Astrocyte of the hippocampus (primary cell): ENCODE measurements around the gene SLC9A9.
"Not testable (repeated sequence)": the region's sequence is repeated elsewhere in the genome, so short reads cannot be mapped to it uniquely, and the experiment has no call there.

Experiments
- DNase-seq: peaks from one replicate; pipeline ENCODE4 v3.0.0; 2011; ENCODE audit warnings: low read depth, low spot score

Gene SLC9A9

GRCh38 chr3:143471705-143472104 is 376.6 kb downstream of the SLC9A9 start:
- DNase-seq: no peak

GRCh38 chr3:143469159-143469558 is 379.1 kb downstream of the SLC9A9 start:
- no peak for DNase-seq

- no peak for DNase-seq
Measured at GRCh38 chr3:143465666-143466065, 382.6 kb downstream of the SLC9A9 start.

- peak; percentile 9 for DNase-seq
Measured at GRCh38 chr3:143464850-143465249, 383.4 kb downstream of the SLC9A9 start.

DNA sequence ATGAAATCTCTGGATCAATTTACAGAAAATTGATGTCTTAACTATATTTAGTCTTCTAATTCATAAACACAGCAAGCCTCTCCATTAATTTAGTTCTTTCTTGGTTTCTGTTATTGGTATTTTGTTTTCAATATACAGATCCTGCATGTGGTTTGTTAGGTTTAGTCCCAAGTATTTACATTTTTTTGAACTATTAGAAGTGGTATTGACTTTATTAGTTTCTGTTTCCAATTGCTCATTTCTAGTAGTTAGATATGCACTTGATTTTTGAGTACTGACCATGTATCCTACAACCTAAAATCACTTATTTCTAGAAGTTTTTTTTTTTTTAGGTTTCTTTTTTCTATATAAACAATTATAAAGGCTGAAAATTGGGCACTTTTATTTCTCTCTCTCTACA is 392.8 kb downstream of the SLC9A9 start:
- DNase-seq: no peak

DNA sequence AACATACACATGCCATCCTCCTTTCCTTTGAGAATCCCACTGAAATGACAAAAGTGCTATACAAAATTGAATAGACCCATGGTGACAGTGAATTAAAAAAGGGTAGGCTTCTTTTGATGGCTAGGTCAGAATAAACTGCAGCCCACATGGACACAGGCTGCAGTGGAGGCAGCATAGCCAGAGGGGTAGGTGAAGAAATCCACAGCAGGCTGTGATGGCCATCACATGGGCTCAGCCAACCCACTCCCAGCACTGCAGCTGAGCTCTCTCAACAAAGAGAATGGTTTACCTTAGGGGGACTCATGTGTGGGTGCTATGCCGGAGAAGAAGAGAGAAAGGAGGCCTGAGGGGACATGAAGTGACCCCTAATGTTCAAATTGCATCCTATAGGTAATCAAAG is 397.6 kb downstream of the SLC9A9 start:
- DNase-seq: no peak

DNA sequence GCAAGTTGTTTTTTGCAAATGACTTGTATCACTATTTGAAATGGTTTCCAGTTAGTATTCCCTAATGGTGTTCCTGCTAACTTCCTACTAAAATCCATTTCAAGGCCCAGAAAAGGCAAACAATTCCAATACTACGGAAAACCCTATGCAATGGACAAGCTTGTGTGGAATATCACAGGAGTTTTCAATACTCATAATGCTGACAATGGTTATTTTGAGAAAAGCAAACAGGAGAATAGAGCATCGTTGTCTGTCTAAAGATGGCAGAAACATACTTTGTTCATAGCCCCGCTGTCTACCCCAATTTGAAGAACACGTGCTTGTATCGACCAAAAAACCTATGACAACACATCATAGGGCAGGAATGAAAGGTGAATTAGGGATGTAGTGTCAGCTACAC is 400.8 kb downstream of the SLC9A9 start:
- DNase-seq: no peak

- peak; percentile 32 for DNase-seq
Measured at GRCh38 chr3:143445118-143445517, 403.1 kb downstream of the SLC9A9 start.

DNA sequence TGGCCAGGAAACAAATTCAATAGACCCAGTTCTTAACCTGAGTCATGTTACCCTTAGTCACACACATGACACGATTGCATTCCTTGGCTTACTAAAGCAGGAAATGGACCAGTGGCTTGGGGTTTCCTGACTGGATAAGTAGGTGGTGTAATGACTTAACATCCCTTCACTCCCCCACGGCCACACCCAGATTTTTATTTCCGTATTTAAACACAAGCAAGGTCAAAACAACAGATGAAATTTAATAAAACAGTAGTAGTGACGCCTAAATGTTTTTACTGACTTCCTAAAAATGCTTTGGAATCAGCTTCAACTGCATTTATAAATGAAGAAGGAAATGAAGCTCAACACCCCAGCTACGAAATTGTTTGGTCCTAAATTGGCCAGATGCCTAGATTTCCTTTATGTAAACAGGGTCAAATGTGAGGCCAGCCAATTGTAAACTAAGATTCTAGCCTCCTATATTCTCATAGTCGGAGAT is 404.4 kb downstream of the SLC9A9 start:
- DNase-seq: peak; percentile 92

DNA sequence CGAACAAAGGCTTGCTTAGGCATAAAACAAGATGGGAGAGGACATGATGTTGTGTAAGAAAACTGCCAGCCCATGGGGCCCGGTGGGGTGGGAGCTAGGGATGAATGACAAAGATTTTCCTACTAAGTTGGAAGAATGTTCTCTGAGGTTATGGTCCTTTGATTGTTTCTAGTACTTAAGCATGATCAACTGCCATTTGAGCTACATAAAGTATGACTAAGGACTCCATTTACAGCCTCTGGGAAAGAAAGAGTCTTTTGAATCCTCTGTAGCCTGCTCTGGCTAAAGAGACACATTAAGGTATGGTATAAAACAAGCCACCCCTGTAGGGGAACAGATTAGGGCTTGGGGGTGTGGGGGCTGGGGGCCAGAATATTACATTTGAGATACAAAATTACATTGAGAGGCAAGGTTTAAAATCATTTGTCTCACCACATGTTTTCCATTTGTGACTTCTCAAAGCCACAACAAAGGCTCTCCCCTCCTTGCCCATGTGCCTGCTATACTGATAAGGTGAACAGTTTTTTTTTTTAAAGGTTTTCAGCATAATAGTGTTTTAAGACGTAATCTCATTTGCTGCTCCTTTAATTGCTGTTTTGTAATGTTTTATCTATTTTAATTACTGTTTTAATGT is 405.3 kb downstream of the SLC9A9 start:
- peak; percentile 47 for DNase-seq

DNA sequence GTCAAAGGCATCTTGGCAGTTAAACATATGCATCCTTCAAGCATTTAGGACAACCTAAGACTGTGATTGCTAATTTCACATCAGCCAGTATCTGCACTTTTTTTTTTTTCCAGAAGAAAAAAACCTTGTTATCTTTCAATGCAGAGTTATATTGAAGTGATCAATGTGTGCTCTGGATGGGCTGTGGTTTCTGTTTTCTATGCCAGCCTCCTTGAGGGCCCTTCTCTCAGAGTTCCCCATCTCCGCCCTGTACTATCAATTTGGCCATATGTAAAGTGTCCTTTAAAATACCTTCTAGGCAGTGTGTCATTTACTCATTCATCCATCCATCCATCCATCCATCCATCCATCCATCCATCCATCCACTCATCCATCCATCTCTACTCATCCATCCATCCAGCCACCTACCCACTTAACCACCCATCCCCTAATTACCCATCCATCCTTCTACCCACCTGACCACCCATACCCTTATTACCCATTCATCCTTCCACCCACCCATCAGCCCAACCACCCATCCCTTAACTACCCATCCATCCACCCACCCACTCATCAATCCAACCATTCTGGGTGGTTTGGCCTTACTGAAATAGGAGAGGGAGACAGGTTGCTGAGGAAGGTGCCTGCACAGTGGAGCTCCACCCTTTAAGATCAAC is 406.6 kb downstream of the SLC9A9 start:
- no peak for DNase-seq

DNA sequence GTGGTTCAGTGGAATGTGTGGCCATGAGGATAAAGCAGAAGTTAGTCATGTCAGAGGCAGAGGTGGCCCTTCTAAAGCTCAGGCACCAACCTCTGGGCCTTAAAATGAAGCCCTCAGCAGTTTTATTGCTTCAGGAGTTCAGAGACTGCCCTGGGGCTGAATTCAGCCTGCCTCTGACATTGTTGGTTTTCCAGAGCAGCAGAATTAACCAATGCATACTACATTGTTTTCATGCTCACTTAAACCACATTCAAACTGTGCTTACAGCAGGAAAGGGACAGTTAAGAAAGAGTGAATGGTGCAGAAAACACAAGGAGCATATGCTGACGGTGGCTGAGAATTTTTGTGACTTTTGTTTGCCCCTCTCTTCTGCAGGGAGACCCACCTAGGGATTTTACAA is 408.5 kb downstream of the SLC9A9 start:
- DNase-seq: no peak

GRCh38 chr3:143437405-143437804 is 410.9 kb downstream of the SLC9A9 start:
- DNase-seq: no peak

DNA sequence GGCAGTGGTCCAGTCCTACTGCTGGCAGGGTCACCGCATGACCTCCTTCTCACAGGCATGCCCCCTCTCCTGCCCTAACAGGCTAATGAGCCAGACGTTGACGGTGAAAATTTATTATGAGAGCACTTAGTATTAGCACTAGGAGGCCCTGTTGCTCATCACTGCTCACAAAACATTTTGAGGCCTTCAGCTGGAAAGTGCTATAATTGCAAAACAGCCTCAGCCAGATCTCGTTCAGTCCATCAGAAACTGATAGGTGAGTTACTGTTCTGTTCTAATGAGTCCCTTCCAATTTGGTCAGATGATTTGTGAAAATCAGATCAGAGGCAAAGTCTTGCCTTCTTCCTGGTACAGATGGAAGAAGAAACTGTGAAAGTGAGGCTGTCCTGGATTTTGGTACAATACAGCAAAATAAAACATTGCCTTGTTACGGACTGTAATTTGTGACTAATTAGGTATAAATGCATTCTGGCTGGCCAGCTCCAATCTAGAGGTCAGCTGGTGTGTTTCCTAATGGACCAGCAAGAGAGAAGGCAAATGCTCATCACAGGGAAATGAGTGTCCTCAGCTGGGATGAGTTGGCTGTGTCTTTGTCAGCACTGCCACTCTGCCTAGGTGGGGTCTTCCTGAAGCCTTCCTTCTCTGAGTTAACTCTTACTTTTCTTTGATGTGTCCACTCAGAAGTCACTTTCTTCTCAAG is 411.9 kb downstream of the SLC9A9 start:
- DNase-seq: no peak

DNA sequence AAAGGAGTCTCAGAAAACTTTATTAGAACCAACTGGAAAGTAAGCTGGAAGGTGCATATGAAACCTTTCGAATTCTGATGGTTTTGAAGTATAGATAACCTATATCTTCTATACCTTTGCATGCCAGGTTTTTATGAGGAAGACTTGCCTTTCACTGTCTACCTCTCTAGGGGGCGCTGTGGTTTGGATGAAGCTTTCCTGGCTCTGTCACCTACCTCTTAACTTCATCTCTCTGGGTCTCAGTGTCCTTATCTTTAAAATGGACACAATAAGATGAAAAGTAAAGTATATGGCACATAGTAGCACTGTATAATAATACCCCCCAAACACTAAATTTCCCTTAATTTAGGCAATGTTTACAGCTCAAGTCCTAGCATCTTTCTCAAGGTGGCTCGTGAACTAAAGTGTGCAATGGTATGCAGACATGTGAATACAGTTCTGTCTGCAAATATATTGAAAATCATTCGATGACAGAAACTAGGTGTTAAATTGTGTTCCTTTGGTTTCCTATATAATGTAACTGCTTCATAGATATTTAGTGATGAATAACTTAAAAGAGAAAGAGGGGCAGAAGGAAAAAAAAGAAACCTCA is 414.4 kb downstream of the SLC9A9 start:
- no peak for DNase-seq

DNA sequence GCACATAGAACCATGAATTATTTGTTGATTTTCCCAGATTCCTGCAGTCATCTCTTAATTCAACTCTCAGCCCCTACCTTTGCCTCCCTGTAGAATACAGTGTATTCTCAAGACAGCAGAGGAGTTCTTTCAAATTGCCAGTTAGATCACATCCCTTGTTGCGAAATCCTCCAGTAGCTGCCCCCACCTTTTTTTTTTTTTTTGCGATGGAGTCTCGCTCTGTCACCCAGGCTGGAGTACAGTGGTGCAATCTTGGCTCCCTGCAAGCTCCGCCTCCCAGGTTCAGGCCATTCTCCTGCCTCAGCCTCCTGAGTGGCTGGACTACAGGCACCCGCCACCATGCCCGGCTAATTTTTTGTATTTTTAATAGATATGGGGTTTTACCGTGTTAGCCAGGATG is 417.0 kb downstream of the SLC9A9 start:
- DNase-seq: not testable (repeated sequence)

GRCh38 chr3:143430568-143430967 is 417.7 kb downstream of the SLC9A9 start:
- no peak for DNase-seq

DNA sequence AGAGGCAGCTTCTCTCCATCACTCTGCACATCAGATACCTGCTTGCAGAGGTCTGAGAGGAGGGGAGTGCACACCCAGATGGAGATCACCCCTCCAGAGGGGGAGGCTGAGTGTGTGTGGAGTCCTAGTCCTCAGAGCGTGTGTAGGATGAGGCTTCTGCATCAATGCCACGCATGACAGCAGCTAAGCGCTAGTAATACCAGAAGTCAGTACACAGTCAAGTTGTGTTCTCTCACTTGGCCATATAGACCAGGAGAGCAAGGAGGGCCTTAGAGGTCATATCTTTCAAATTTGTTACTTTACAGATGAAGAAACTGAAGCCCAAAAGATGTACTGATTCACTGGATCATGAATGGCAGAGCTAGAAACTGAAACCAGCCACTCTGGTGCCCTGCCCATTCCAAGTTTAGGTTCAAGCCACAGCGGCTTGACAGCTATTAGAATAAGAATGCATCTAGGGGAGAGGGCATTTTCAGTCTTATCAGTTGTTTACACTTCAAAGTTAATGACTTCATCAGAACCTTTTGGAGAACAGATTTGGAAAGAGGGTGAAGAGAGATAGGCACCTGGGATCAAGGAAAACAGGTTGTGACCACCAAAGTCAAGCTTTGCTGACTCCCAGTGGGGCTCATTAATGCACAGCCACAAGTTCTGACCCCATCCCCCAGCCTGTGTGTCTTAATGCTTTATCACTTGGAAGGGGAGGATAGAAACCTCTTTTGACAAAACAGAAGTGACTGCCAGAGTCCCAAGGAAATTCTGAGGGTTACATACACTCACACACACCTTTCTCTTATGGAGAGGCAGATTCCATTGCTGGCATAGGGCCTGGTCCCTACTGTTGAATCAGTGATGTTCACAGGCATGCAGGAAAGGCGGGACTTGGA is 418.4 kb downstream of the SLC9A9 start:
- DNase-seq: peak; percentile 42

DNA sequence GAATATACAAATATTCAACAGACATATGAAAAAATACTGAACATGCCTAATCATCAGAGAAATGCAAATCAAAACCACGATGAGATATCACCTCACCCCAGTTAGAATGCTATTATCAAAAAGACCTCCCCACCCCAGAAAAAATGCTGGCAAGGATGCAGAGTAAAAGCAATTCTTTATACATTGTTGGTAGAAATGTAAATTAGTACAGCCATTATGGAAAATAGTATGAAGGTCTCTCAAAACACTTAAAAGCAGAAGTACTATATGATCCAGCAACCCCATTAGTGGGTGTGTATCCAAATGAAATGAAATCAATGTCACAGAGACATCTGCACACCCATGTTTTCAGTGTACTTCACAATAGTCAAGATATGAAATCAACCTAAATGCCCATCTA is 420.0 kb downstream of the SLC9A9 start:
- DNase-seq: no peak

DNA sequence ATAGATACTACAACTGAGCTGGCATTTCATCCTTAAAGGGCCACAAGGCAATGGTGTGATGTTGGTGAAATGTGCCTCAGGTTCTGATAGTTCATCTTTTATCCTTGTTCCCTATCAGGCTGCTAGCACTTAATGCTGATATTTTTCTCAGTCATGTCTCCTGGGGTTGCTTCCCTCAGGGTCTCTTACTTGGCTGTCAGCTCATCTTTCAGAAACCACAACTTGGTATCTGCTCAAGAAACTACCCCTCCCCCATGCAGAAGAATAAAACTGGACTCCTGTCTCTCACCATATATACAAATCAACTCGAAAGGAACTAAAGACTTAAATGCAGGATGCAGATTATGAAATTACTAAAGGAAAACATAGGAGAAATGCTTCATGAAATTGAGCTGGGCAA is 420.6 kb downstream of the SLC9A9 start:
- DNase-seq: no peak

DNA sequence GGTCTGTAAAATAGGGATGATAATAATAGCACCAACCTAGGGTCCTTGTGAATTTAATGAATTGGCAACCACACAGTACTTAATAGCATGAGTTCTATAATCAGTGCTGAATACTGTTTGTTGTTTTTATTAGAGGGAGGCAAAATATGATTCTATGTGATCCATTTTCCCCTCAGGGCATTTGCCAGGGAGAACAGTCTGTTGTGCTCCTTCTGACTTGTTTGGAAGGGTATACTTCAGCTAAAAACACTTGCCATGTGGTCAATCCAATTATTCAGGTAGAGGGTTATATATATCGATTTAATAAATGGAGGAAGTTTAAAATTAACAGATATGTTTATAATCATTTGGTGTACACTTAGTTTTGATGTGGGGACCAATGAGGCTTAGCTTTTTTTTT is 423.4 kb downstream of the SLC9A9 start:
- DNase-seq: no peak
